Measurements from ENCODE around the gene CD180.

GRCh38 chr5:67133776-67134175, 62.8 kb downstream of the CD180 start:
- TF ChIP-seq, protein P1, sequence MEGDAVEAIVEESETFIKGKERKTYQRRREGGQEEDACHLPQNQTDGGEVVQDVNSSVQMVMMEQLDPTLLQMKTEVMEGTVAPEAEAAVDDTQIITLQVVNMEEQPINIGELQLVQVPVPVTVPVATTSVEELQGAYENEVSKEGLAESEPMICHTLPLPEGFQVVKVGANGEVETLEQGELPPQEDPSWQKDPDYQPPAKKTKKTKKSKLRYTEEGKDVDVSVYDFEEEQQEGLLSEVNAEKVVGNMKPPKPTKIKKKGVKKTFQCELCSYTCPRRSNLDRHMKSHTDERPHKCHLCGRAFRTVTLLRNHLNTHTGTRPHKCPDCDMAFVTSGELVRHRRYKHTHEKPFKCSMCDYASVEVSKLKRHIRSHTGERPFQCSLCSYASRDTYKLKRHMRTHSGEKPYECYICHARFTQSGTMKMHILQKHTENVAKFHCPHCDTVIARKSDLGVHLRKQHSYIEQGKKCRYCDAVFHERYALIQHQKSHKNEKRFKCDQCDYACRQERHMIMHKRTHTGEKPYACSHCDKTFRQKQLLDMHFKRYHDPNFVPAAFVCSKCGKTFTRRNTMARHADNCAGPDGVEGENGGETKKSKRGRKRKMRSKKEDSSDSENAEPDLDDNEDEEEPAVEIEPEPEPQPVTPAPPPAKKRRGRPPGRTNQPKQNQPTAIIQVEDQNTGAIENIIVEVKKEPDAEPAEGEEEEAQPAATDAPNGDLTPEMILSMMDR (IDR thresholded peaks at IDR 0.05): no peak
- no peak for TF ChIP-seq POLR2A (IDR thresholded peaks at IDR 0.05)

All from heart left ventricle (tissue), 13 donors.